SK-N-SH treated with all-trans-retinoic acid at 6 μM for 48 hours (cell line): ENCODE data around the gene SLC19A1.

Experiments used
- ATAC-seq: fragments of 200-7000 bp; cut with Tn5 transposase; 3 replicates; pipeline ENCODE4 v1.9.1; 2020; ENCODE audit warnings: mild to moderate bottlenecking, moderate library complexity
- ARNTL ChIP-seq: fragments of 450-650 bp; formaldehyde crosslinking; IDR thresholded peaks from 2 replicates; pipeline ENCODE4 v1.5.0; 2020; ENCODE audit warnings: low read depth, mild to moderate bottlenecking, moderate library complexity, borderline replicate concordance
- BACH2 ChIP-seq: fragments of 250-450 bp; sonication (Bioruptor Pico); IDR thresholded peaks from 2 replicates; pipeline ENCODE4 v1.9.0; 2021; ENCODE audit warnings: mild to moderate bottlenecking, borderline replicate concordance
- CSDC2 ChIP-seq: fragments of 250-450 bp; sonication (Bioruptor Pico); IDR thresholded peaks from 2 replicates; pipeline ENCODE4 v1.5.0; 2020; ENCODE audit warnings: mild to moderate bottlenecking, moderate library complexity
- ESRRG ChIP-seq: fragments of 250-450 bp; sonication (Bioruptor Pico); IDR thresholded peaks from 2 replicates; pipeline ENCODE4 v1.6.1; 2021; ENCODE audit warnings: mild to moderate bottlenecking
- GLIS3 ChIP-seq: fragments of 250-450 bp; sonication (Bioruptor Pico); IDR thresholded peaks from 2 replicates; pipeline ENCODE4 v1.5.0; 2020; ENCODE audit warnings: mild to moderate bottlenecking, moderate library complexity
- ISL1 ChIP-seq: fragments of 250-450 bp; sonication (Bioruptor Pico); IDR thresholded peaks from 2 replicates; pipeline ENCODE4 v2.1.2; 2022; ENCODE audit warnings: mild to moderate bottlenecking, moderate library complexity
- PPARA ChIP-seq: fragments of 250-450 bp; sonication (Bioruptor Pico); IDR thresholded peaks from 2 replicates; pipeline ENCODE4 v1.5.0; 2020; ENCODE audit warnings: mild to moderate bottlenecking, borderline replicate concordance
- RARB ChIP-seq: fragments of 250-450 bp; sonication (Bioruptor Pico); IDR thresholded peaks from 2 replicates; pipeline ENCODE4 v1.8.0; 2021; ENCODE audit warnings: mild to moderate bottlenecking, moderate library complexity
- SNAI2 ChIP-seq: fragments of 250-450 bp; sonication (Bioruptor Pico); IDR thresholded peaks from 2 replicates; pipeline ENCODE4 v1.5.0; 2020; ENCODE audit warnings: mild to moderate bottlenecking, moderate library complexity
- ZC3H10 ChIP-seq: fragments of 250-450 bp; sonication (Bioruptor Pico); IDR thresholded peaks from 2 replicates; pipeline ENCODE4 v1.5.1; 2021; ENCODE audit warnings: mild to moderate bottlenecking, moderate library complexity
- ZFP3 ChIP-seq: fragments of 250-450 bp; sonication (Bioruptor Pico); IDR thresholded peaks from 2 replicates; pipeline ENCODE4 v1.5.0; 2020; ENCODE audit warnings: mild to moderate bottlenecking, moderate library complexity
- ZFP30 ChIP-seq: fragments of 450-650 bp; formaldehyde crosslinking; IDR thresholded peaks from 2 replicates; pipeline ENCODE4 v1.5.0; 2022; ENCODE audit warnings: mild to moderate bottlenecking, moderate library complexity
- ZNF8 ChIP-seq: fragments of 450-650 bp; formaldehyde crosslinking; IDR thresholded peaks from 2 replicates; pipeline ENCODE4 v1.5.0; 2020; ENCODE audit warnings: mild to moderate bottlenecking, moderate library complexity
- TF ChIP-seq, protein P1 (sequence below): fragments of 250-450 bp; sonication (Bioruptor Pico); IDR thresholded peaks from 2 replicates; pipeline ENCODE4 v1.5.1; 2021; ENCODE audit warnings: mild to moderate bottlenecking, moderate library complexity
- TF ChIP-seq, protein P2 (sequence below): fragments of 250-450 bp; sonication (Bioruptor Pico); IDR thresholded peaks from 2 replicates; pipeline ENCODE4 v1.5.1; 2020; ENCODE audit warnings: low read depth, mild to moderate bottlenecking, moderate library complexity
- TF ChIP-seq, protein P3 (sequence below): fragments of 250-450 bp; sonication (Bioruptor Pico); IDR thresholded peaks from 2 replicates; pipeline ENCODE4 v1.8.0; 2021; ENCODE audit warnings: low read depth, mild to moderate bottlenecking, moderate library complexity, borderline replicate concordance
- TF ChIP-seq, protein P4 (sequence below): fragments of 250-450 bp; sonication (Bioruptor Pico); IDR thresholded peaks from 2 replicates; pipeline ENCODE4 v1.8.0; 2020; ENCODE audit warnings: mild to moderate bottlenecking, moderate library complexity, borderline replicate concordance

The SLC19A1 gene

DNA sequence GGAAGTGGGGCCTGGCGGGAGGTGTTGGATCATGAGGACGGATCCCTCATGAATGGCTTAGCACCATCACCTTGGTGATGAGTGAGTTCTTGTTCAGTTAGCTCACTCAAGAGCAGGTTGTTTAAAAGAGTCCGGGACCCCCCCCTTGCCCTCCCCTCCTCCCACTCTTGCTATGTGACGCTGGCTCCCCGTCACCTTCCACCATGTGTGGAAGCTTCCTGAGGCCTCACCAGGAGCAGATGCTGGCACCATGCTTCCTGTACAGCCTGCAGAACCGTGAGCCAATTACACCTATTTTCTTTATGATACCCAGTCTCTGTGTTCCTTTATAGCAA, 3.0 kb upstream of the SLC19A1 start:
- TF ChIP-seq ISL1 (CRISPR knock-in tag) (no peak), ZC3H10 (no peak)
- TF ChIP-seq, protein P1, sequence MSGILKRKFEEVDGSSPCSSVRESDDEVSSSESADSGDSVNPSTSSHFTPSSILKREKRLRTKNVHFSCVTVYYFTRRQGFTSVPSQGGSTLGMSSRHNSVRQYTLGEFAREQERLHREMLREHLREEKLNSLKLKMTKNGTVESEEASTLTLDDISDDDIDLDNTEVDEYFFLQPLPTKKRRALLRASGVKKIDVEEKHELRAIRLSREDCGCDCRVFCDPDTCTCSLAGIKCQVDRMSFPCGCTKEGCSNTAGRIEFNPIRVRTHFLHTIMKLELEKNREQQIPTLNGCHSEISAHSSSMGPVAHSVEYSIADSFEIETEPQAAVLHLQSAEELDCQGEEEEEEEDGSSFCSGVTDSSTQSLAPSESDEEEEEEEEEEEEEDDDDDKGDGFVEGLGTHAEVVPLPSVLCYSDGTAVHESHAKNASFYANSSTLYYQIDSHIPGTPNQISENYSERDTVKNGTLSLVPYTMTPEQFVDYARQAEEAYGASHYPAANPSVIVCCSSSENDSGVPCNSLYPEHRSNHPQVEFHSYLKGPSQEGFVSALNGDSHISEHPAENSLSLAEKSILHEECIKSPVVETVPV = no peak
- TF ChIP-seq, protein P2, sequence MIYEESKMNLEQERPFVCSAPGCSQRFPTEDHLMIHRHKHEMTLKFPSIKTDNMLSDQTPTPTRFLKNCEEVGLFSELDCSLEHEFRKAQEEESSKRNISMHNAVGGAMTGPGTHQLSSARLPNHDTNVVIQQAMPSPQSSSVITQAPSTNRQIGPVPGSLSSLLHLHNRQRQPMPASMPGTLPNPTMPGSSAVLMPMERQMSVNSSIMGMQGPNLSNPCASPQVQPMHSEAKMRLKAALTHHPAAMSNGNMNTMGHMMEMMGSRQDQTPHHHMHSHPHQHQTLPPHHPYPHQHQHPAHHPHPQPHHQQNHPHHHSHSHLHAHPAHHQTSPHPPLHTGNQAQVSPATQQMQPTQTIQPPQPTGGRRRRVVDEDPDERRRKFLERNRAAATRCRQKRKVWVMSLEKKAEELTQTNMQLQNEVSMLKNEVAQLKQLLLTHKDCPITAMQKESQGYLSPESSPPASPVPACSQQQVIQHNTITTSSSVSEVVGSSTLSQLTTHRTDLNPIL (CRISPR knock-in tag) = no peak
- no peak for ATAC-seq

DNA sequence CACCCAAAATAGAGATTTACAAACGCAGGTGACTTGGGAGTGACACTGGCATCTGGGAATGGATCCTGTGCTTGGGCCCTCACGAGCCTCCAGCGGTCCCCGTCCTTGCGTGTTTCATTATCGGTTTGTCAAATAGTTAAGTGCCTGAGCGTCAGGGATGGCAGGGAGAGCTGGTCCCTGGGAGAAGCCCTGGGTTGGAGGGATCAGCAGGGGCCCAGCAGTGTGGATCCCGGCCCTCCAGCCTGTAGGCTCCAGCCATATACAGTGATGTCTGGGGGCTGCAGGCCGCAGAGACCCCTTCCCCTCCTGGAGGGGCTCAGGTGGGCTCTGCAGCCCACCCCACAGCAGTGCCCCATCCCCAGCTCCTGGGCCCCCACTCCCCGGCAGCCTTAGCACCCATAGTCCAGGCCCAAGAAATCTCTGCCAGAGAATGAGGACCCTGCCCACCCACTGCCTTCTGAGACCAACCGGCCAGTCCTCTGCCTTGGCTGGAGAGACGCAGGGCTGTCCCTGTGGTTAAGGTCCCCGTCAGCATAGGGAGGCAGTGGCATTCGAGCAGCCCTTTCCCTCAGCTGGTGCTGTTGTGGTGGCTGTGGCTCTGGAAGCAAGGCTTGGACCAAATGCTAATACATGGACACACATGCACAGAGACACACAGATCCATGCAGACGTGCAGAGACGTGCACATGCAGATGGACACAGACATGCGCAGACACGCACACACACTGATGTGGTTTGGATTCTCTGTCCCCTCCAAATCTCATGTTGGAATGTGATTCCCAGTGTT, 2.4 kb upstream of the SLC19A1 start:
- no peak for TF ChIP-seq CSDC2
- TF ChIP-seq, protein P2 (CRISPR knock-in tag) = no peak
- TF ChIP-seq, protein P3, sequence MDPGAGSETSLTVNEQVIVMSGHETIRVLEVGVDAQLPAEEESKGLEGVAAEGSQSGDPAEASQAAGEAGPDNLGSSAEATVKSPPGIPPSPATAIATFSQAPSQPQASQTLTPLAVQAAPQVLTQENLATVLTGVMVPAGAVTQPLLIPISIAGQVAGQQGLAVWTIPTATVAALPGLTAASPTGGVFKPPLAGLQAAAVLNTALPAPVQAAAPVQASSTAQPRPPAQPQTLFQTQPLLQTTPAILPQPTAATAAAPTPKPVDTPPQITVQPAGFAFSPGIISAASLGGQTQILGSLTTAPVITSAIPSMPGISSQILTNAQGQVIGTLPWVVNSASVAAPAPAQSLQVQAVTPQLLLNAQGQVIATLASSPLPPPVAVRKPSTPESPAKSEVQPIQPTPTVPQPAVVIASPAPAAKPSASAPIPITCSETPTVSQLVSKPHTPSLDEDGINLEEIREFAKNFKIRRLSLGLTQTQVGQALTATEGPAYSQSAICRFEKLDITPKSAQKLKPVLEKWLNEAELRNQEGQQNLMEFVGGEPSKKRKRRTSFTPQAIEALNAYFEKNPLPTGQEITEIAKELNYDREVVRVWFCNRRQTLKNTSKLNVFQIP (CRISPR knock-in tag) = no peak
- no peak for TF ChIP-seq ZFP30 (CRISPR knock-in tag)
- no peak for TF ChIP-seq SNAI2 (CRISPR knock-in tag)
- no peak for TF ChIP-seq BACH2 (CRISPR knock-in tag)
- no peak for TF ChIP-seq ZNF8 (CRISPR knock-in tag)
- no peak for TF ChIP-seq RARB
- no peak for TF ChIP-seq ESRRG (CRISPR knock-in tag)
- no peak for TF ChIP-seq ARNTL (CRISPR knock-in tag)
- no peak for TF ChIP-seq GLIS3 (CRISPR knock-in tag)
- ATAC-seq = no peak

DNA sequence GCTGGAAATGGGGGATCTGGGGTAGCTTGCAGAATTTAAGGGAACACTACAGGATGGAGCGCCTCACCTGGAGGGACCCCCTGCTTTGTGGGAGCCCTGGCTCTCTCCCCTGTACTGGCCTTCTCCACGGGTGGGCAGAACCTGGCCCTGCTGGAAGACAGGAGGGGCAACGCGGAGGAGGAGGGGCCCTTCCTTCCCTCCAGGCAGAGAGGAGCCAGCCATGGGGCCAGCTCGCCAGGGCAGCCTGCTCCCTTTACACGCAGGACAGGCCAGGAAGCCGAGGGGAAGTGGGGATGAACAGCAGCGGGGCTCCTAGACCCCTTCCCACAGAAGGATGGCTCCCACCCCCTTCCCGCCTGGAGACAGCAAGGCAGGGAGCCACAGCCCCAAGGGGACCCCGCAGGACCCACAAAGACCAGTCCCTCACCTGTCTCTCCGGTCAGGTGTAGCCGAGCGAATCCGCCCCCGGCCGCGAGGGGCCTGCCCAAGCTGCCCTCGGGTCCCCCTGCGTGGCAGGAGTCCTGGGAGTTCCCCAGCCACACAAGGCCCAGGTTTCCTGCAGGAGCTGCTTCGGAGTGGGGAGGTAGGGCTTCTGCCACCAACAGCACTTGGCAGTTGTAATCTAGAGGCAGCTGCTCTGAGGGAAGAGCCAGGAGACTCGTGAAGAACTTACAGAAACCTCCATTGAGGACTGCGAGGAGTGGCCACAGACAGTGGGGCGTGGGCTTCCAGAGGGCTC, 1.6 kb upstream of the SLC19A1 start:
- no peak for ATAC-seq
- no peak for TF ChIP-seq ARNTL (CRISPR knock-in tag)
- TF ChIP-seq, protein P1 = no peak

DNA sequence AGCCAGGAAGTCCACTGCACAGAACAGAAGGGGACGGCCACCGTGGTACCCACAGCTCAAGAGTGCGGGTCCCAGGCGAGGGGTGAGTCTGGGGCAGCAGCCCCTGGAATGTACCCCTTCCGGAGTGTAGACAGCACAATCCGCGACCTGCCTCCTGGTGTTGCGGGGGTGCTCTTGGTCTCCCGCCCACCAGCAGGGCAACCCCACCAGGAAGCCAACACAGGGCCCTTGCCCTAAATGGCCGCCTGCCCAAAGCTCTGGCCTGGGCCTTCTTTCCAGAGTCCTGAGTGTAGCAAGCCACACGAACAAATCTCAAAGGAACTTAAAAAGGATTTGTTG, 1.1 kb upstream of the SLC19A1 start:
- TF ChIP-seq, protein P3 (CRISPR knock-in tag) = no peak
- TF ChIP-seq ZFP3 = no peak
- TF ChIP-seq, protein P1 = no peak
- TF ChIP-seq PPARA (CRISPR knock-in tag) = no peak
- TF ChIP-seq, protein P2 (CRISPR knock-in tag) = no peak
- no peak for TF ChIP-seq RARB
- no peak for TF ChIP-seq SNAI2 (CRISPR knock-in tag)
- no peak for TF ChIP-seq CSDC2
- TF ChIP-seq, protein P4, sequence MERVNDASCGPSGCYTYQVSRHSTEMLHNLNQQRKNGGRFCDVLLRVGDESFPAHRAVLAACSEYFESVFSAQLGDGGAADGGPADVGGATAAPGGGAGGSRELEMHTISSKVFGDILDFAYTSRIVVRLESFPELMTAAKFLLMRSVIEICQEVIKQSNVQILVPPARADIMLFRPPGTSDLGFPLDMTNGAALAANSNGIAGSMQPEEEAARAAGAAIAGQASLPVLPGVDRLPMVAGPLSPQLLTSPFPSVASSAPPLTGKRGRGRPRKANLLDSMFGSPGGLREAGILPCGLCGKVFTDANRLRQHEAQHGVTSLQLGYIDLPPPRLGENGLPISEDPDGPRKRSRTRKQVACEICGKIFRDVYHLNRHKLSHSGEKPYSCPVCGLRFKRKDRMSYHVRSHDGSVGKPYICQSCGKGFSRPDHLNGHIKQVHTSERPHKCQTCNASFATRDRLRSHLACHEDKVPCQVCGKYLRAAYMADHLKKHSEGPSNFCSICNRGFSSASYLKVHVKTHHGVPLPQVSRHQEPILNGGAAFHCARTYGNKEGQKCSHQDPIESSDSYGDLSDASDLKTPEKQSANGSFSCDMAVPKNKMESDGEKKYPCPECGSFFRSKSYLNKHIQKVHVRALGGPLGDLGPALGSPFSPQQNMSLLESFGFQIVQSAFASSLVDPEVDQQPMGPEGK (CRISPR knock-in tag) = no peak
- no peak for TF ChIP-seq BACH2 (CRISPR knock-in tag)
- TF ChIP-seq, all 23 proteins: peak for 0
- no peak for ATAC-seq
